AML-193 (cell line): ENCODE results near the gene APOA1.
A peak's percentile ranks its signal among the peaks of the same experiment; 100 is the strongest.
"Not testable (repeated sequence)": the region's sequence is repeated elsewhere in the genome, so short reads cannot be mapped to it uniquely, and the experiment has no call there.

ENCODE experiments used
- DNase-seq, 2 experiments: peaks; one replicate each; lab custom pipeline; 2025; lab: John Stamatoyannopoulos, UW

Gene APOA1

GRCh38 chr11:116813781-116814471 lies 23.5 kb downstream of the APOA1 start:
- DNase-seq, result no peak

GRCh38 chr11:116813170-116813569 lies 24.3 kb downstream of the APOA1 start:
- no peak for DNase-seq

GRCh38 chr11:116812109-116812508 lies 25.3 kb downstream of the APOA1 start:
- DNase-seq, result no peak

GRCh38 chr11:116811194-116811593 lies 26.2 kb downstream of the APOA1 start:
- DNase-seq, result no peak

- DNase-seq, result no peak
Observed at GRCh38 chr11:116808262-116809175, 28.9 kb downstream of the APOA1 start.

- no peak for DNase-seq
Observed at GRCh38 chr11:116807601-116808261, 29.7 kb downstream of the APOA1 start.

- DNase-seq, result no peak
Observed at GRCh38 chr11:116804001-116804400, 33.4 kb downstream of the APOA1 start.

GRCh38 chr11:116801662-116802061 lies 35.8 kb downstream of the APOA1 start:
- DNase-seq, result not testable (repeated sequence)

- no peak for DNase-seq
Observed at GRCh38 chr11:116800610-116801009, 36.8 kb downstream of the APOA1 start.

- DNase-seq, result no peak
Observed at GRCh38 chr11:116798368-116798767, 39.1 kb downstream of the APOA1 start.

GRCh38 chr11:116797816-116798215 lies 39.6 kb downstream of the APOA1 start:
- DNase-seq, result no peak

- no peak for DNase-seq
Observed at GRCh38 chr11:116796548-116796947, 40.9 kb downstream of the APOA1 start.

GRCh38 chr11:116794851-116795250 lies 42.6 kb downstream of the APOA1 start:
- no peak for DNase-seq

- DNase-seq, result peak in 1 of 2 experiments; percentile 13
Observed at GRCh38 chr11:116793772-116794097, 43.7 kb downstream of the APOA1 start.

- peak in 1 of 2 experiments; percentile 7 for DNase-seq
Observed at GRCh38 chr11:116792869-116793771, 44.3 kb downstream of the APOA1 start.

- DNase-seq, result no peak
Observed at GRCh38 chr11:116792144-116792868, 45.1 kb downstream of the APOA1 start.

- no peak for DNase-seq
Observed at GRCh38 chr11:116791813-116792143, 45.6 kb downstream of the APOA1 start, which contains the start of gene APOA5. Gene APOA5 (minus strand): TSS chr11:116791879. CDS start chr11:116791860, 19 bp downstream.

- DNase-seq, result peak; percentile 47 to 55
Observed at GRCh38 chr11:116791002-116791812, 46.2 kb downstream of the APOA1 start.

- no peak for DNase-seq
Observed at GRCh38 chr11:116790167-116791001, 47.0 kb downstream of the APOA1 start.
